ENCODE measurements around the gene VPS51.

The VPS51 gene

GRCh38 chr11:65121865-65122696 is 26.1 kb downstream of the VPS51 start, which contains the start of the genes FAU and MRPL49:
Gene FAU, minus strand, starts transcription at chr11:65122134. Its CDS starts 321 bp downstream, at chr11:65121813.
Gene MRPL49, plus strand, starts transcription at chr11:65122321. Its CDS starts 26 bp downstream, at chr11:65122347.
- DNase-seq = peak; percentile 98

GRCh38 chr11:65124480-65125196 is 28.6 kb downstream of the VPS51 start:
- no peak for DNase-seq

- DNase-seq = no peak
Observed at GRCh38 chr11:65125197-65126056, 29.4 kb downstream of the VPS51 start.

- no peak for DNase-seq
Observed at GRCh38 chr11:65126624-65127274, 30.7 kb downstream of the VPS51 start.

- no peak for DNase-seq
Observed at GRCh38 chr11:65127473-65128181, 31.6 kb downstream of the VPS51 start.

- no peak for DNase-seq
Observed at GRCh38 chr11:65128182-65129145, 32.5 kb downstream of the VPS51 start.

- DNase-seq = no peak
Observed at GRCh38 chr11:65129649-65130441, 33.8 kb downstream of the VPS51 start.

- DNase-seq = no peak
Observed at GRCh38 chr11:65130631-65131416, 34.8 kb downstream of the VPS51 start.

GRCh38 chr11:65131417-65131776 is 35.4 kb downstream of the VPS51 start:
- DNase-seq = no peak

GRCh38 chr11:65131895-65132237 is 35.9 kb downstream of the VPS51 start:
- no peak for DNase-seq

- DNase-seq = no peak
Observed at GRCh38 chr11:65132238-65132987, 36.4 kb downstream of the VPS51 start.

GRCh38 chr11:65132988-65133700 is 37.1 kb downstream of the VPS51 start:
- peak; percentile 28 for DNase-seq

GRCh38 chr11:65133724-65134123 is 37.7 kb downstream of the VPS51 start:
- DNase-seq = no peak

GRCh38 chr11:65134240-65134951 is 38.4 kb downstream of the VPS51 start, which contains the start of gene SYVN1:
Gene SYVN1, minus strand, starts transcription at chr11:65134519. Its CDS starts 918 bp downstream, at chr11:65133601.
- DNase-seq = peak; percentile 95

GRCh38 chr11:65134952-65135632 is 39.1 kb downstream of the VPS51 start:
- DNase-seq = peak; percentile 94

- DNase-seq = no peak
Observed at GRCh38 chr11:65135633-65136145, 39.7 kb downstream of the VPS51 start.

Measured in suppressor macrophage treated with lipopolysaccharide for 4 hours (primary cell).